Measurements from ENCODE around the gene PAPLN. TPM values are rescaled to one million over a fixed set of nuclear protein-coding genes. Genes with fewer than 3 reads are reported as not detected.

The PAPLN gene
- total RNA-seq, 1 donor from 2014 or later: 12.7 TPM

GRCh38 chr14:73235531-73236155 lies 1.7 kb upstream of the PAPLN start:
- H3K4me3 ChIP-seq (ENCODE audit: low read depth, low read length): no peak overlapping the region
- no peak for TF ChIP-seq CTCF (conservative IDR thresholded peaks at IDR 0.05; ENCODE audit: low read depth, low read length)
- no peak for DNase-seq (ENCODE audit: low read depth)

GRCh38 chr14:73236157-73236556 lies 1.1 kb upstream of the PAPLN start:
- H3K4me3 ChIP-seq (ENCODE audit: low read depth, low read length): no peak overlapping the region
- TF ChIP-seq CTCF (conservative IDR thresholded peaks at IDR 0.05; ENCODE audit: low read depth, low read length): no peak
- DNase-seq (ENCODE audit: low read depth): no peak

GRCh38 chr14:73236752-73237218 lies 521 bp upstream of the PAPLN start:
- DNase-seq (ENCODE audit: low read depth): no peak
- TF ChIP-seq CTCF (conservative IDR thresholded peaks at IDR 0.05; ENCODE audit: low read depth, low read length): no peak
- H3K4me3 ChIP-seq (ENCODE audit: low read depth, low read length): peak overlapping the region; percentile 72

GRCh38 chr14:73237786-73238423 lies 599 bp downstream of the PAPLN start:
- DNase-seq (ENCODE audit: low read depth): no peak
- peak overlapping the region; percentile 72 for H3K4me3 ChIP-seq (ENCODE audit: low read depth, low read length)

GRCh38 chr14:73238424-73238852 lies 1.1 kb downstream of the PAPLN start:
- H3K4me3 ChIP-seq (ENCODE audit: low read depth, low read length): peak overlapping the region; percentile 72
- no peak for DNase-seq (ENCODE audit: low read depth)
- TF ChIP-seq CTCF (conservative IDR thresholded peaks at IDR 0.05; ENCODE audit: low read depth, low read length): no peak

More at GRCh38 chr14:73237786-73238423, 599 bp downstream of the PAPLN start:
- TF ChIP-seq CTCF (conservative IDR thresholded peaks at IDR 0.05; ENCODE audit: low read depth, low read length): no peak

GRCh38 chr14:73238941-73239340 lies 1.6 kb downstream of the PAPLN start:
- H3K4me3 ChIP-seq (ENCODE audit: low read depth, low read length): peak overlapping the region; percentile 72
- no peak for DNase-seq (ENCODE audit: low read depth)
- no peak for TF ChIP-seq CTCF (conservative IDR thresholded peaks at IDR 0.05; ENCODE audit: low read depth, low read length)

All from epithelial cell of proximal tubule (primary cell).